Thyroid gland (tissue), 4 donors: ENCODE results near the gene GATC.

Experiments used
- POLR2A ChIP-seq, 2 donors: fragments of 450-650 bp; IDR thresholded peaks; one replicate each; pipeline ENCODE4 v1.6.1; 2017; ENCODE audit warnings: antibody characterized with exemption in 2 of 2, mild to moderate bottlenecking in 2 of 2, moderate library complexity in 1 of 2
- TF ChIP-seq, protein P1 (sequence below), 6 experiments: fragments of 200-600 bp in 3 of 6; fragments of 450-650 bp in 3 of 6; sonication (generic) in 3 of 6; IDR thresholded peaks; one replicate each; pipeline ENCODE4 v1.5.1; 2016 to 2019; ENCODE audit warnings: antibody characterized with exemption in 6 of 6, mild to moderate bottlenecking in 2 of 6, inconsistent platforms in 1 of 6, moderate library complexity in 1 of 6

DNA sequence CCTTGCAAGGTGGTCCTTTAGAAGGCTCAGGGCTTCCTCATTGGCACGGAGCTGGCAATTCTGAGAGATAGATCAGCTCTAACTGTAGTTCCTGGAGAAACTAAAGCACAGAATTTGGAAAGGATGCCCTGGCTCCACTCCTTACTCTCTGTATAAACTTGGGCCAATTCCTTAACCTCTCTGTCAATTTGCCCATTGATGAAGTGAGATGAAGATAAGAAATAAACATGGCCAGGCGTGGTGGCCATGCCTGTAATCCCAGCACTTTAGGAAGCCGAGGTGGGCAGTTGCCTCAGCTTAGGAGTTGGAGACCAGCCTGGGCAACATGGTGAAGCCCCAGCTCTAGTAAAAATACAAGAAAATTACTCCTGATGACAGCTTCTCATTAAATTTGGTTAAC is 42.4 kb upstream of the GATC start:
- TF ChIP-seq, protein P1, sequence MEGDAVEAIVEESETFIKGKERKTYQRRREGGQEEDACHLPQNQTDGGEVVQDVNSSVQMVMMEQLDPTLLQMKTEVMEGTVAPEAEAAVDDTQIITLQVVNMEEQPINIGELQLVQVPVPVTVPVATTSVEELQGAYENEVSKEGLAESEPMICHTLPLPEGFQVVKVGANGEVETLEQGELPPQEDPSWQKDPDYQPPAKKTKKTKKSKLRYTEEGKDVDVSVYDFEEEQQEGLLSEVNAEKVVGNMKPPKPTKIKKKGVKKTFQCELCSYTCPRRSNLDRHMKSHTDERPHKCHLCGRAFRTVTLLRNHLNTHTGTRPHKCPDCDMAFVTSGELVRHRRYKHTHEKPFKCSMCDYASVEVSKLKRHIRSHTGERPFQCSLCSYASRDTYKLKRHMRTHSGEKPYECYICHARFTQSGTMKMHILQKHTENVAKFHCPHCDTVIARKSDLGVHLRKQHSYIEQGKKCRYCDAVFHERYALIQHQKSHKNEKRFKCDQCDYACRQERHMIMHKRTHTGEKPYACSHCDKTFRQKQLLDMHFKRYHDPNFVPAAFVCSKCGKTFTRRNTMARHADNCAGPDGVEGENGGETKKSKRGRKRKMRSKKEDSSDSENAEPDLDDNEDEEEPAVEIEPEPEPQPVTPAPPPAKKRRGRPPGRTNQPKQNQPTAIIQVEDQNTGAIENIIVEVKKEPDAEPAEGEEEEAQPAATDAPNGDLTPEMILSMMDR (IDR thresholded peaks at IDR 0.05), result no peak
- no peak for TF ChIP-seq POLR2A (IDR thresholded peaks at IDR 0.05)
